ENCODE results near the gene AFF3. TPM values are rescaled to one million over a fixed set of nuclear protein-coding genes. Genes with fewer than 3 reads are reported as not detected.

The AFF3 gene
- total RNA-seq, 1 experiment from 2014 or later, result 0.42 TPM

- no peak overlapping the region for H3K27ac Mint-ChIP-seq (ENCODE audit: low read depth, unreplicated experiment)
- ChIA-PET CTCF (interaction anchor here (0.6 kb wide), 2 partner anchors 41 to 212 kb away, joined by 3 to 4 read pairs; no protein-coding TSS in a partner anchor), POLR2A (interaction anchor here (0.6 kb wide), 1 partner anchor 9 kb away, joined by 3 read pairs; no protein-coding TSS in a partner anchor)
- H3K4me1 Mint-ChIP-seq (ENCODE audit: insufficient read depth, unreplicated experiment), result peaks cover 5% of the 10 kb centered on the region
- H3K9me3 Mint-ChIP-seq (ENCODE audit: unreplicated experiment), result no peaks in the 10 kb centered on the region
- H3K27me3 Mint-ChIP-seq (ENCODE audit: insufficient read depth, unreplicated experiment), result peaks cover 33% of the 10 kb centered on the region
- no peak for TF ChIP-seq CTCF (IDR thresholded peaks at IDR 0.05; ENCODE audit: unreplicated experiment)
- H3K4me3 Mint-ChIP-seq (ENCODE audit: unreplicated experiment), result no peak overlapping the region
- BruUV-seq (replicated peaks), result no TSS peak
- peak; percentile 30 for DNase-seq (ENCODE audit: unreplicated experiment)
- H3K36me3 Mint-ChIP-seq (ENCODE audit: insufficient read depth, unreplicated experiment), result no peaks in the 10 kb centered on the region
- intact Hi-C loops (cut with micrococcal nuclease), result no loop called here
Measured at GRCh38 chr2:99552529-99552928, 589.9 kb downstream of the AFF3 start.

GRCh38 chr2:99550368-99550767 is 592.0 kb downstream of the AFF3 start:
- no peak for DNase-seq (ENCODE audit: unreplicated experiment)
- Mint-ChIP-seq H3K9me3 (ENCODE audit: unreplicated experiment) (no peaks in the 10 kb centered on the region), H3K4me3 (ENCODE audit: unreplicated experiment) (no peak overlapping the region), H3K4me1 (ENCODE audit: insufficient read depth, unreplicated experiment) (peaks cover 5% of the 10 kb centered on the region), H3K36me3 (ENCODE audit: insufficient read depth, unreplicated experiment) (no peaks in the 10 kb centered on the region), H3K27ac (ENCODE audit: low read depth, unreplicated experiment) (no peak overlapping the region), H3K27me3 (ENCODE audit: insufficient read depth, unreplicated experiment) (peaks cover 13% of the 10 kb centered on the region)
- no TSS peak for BruUV-seq (replicated peaks)
- CTCF ChIA-PET, result interaction anchor here (0.6 to 1.3 kb wide), 3 partner anchors 9 to 257 kb away, joined by 3 to 5 read pairs (median 3); no protein-coding TSS in a partner anchor
- POLR2A ChIA-PET, result interaction anchor here (0.7 kb wide), 1 partner anchor 465 kb away, joined by 3 read pairs; no protein-coding TSS in a partner anchor
- intact Hi-C loops (cut with micrococcal nuclease), result no loop called here
- TF ChIP-seq CTCF (IDR thresholded peaks at IDR 0.05; ENCODE audit: unreplicated experiment), result no peak

GRCh38 chr2:99545604-99546003 is 596.8 kb downstream of the AFF3 start:
- ChIA-PET CTCF (interaction anchor here (0.5 to 0.6 kb wide), 2 partner anchors 14 to 716 kb away, joined by 3 read pairs; no protein-coding TSS in a partner anchor), POLR2A (no interaction called here)
- no peak overlapping the region for H3K27ac Mint-ChIP-seq (ENCODE audit: low read depth, unreplicated experiment)
- intact Hi-C loops (cut with micrococcal nuclease), result no loop called here
- H3K9me3 Mint-ChIP-seq (ENCODE audit: unreplicated experiment), result no peaks in the 10 kb centered on the region
- H3K4me1 Mint-ChIP-seq (ENCODE audit: insufficient read depth, unreplicated experiment), result no peaks in the 10 kb centered on the region
- BruUV-seq (replicated peaks), result no TSS peak
- H3K4me3 Mint-ChIP-seq (ENCODE audit: unreplicated experiment), result no peak overlapping the region
- peaks cover 26% of the 10 kb centered on the region for H3K27me3 Mint-ChIP-seq (ENCODE audit: insufficient read depth, unreplicated experiment)
- H3K36me3 Mint-ChIP-seq (ENCODE audit: insufficient read depth, unreplicated experiment), result no peaks in the 10 kb centered on the region
- DNase-seq (ENCODE audit: unreplicated experiment), result no peak
- TF ChIP-seq CTCF (IDR thresholded peaks at IDR 0.05; ENCODE audit: unreplicated experiment), result no peak

GRCh38 chr2:99545066-99545465 is 597.3 kb downstream of the AFF3 start:
- ChIA-PET POLR2A (no interaction called here), CTCF (interaction anchor here (0.6 to 1.3 kb wide), 4 partner anchors 145 to 724 kb away, joined by 3 to 5 read pairs (median 4); no protein-coding TSS in a partner anchor)
- intact Hi-C loops (cut with micrococcal nuclease), result no loop called here
- H3K4me1 Mint-ChIP-seq (ENCODE audit: insufficient read depth, unreplicated experiment), result no peaks in the 10 kb centered on the region
- H3K27ac Mint-ChIP-seq (ENCODE audit: low read depth, unreplicated experiment), result no peak overlapping the region
- H3K9me3 Mint-ChIP-seq (ENCODE audit: unreplicated experiment), result no peaks in the 10 kb centered on the region
- H3K36me3 Mint-ChIP-seq (ENCODE audit: insufficient read depth, unreplicated experiment), result no peaks in the 10 kb centered on the region
- DNase-seq (ENCODE audit: unreplicated experiment), result no peak
- peaks cover 31% of the 10 kb centered on the region for H3K27me3 Mint-ChIP-seq (ENCODE audit: insufficient read depth, unreplicated experiment)
- no TSS peak for BruUV-seq (replicated peaks)
- no peak overlapping the region for H3K4me3 Mint-ChIP-seq (ENCODE audit: unreplicated experiment)
- TF ChIP-seq CTCF (IDR thresholded peaks at IDR 0.05; ENCODE audit: unreplicated experiment), result no peak
